ENCODE data around the gene APBA1. TPM values are rescaled to one million over a fixed set of nuclear protein-coding genes. Genes with fewer than 3 reads are reported as not detected.

The APBA1 gene
- total and polyA plus RNA-seq, 2 of the 4 experiments (the other 2 are of a cell fraction), result 3.8 to 5.1 TPM

GRCh38 chr9:69465473-69465872 lies 206.7 kb downstream of the APBA1 start:
- Histone ChIP-seq H3K36me3 (ENCODE audit: control insufficient read depth, insufficient read depth, low read length) (no peaks in the 10 kb centered on the region), H4K8ac (ENCODE audit: low read depth in 2 of 2, low read length in 2 of 2) (no peak overlapping the region), H3K4me2 (ENCODE audit: low read depth, low read length) (no peak overlapping the region), H3K18ac (ENCODE audit: low read depth, low read length) (no peak overlapping the region), H3K27ac (ENCODE audit: insufficient read depth, low read length) (no peak overlapping the region), H3K27me3 (ENCODE audit: control insufficient read depth, insufficient read depth, low read length) (no peaks in the 10 kb centered on the region), H3K4me1 (ENCODE audit: control insufficient read depth, insufficient read depth, low read length) (no peaks in the 10 kb centered on the region; the same call in 1 of the 2 replicates), H2AK9ac (replicated peaks; ENCODE audit: low read depth, low read length, poor library complexity) (no peak overlapping the region), H3K23ac (ENCODE audit: low read depth, low read length) (no peak overlapping the region), H3K14ac (replicated peaks; ENCODE audit: low read depth, low read length) (no peak overlapping the region), H2BK5ac (ENCODE audit: low read depth, low read length, poor library complexity, severe bottlenecking) (no peak overlapping the region), H2BK20ac (ENCODE audit: low read depth, low read length) (no peak overlapping the region), H3K4ac (ENCODE audit: low read depth, low read length) (no peak overlapping the region), H3K9me1 (ENCODE audit: insufficient read depth, low read length) (no peaks in the 10 kb centered on the region), H3K79me1 (ENCODE audit: low read depth in 1 of 2, low read length in 2 of 2) (no peaks in the 10 kb centered on the region), H2AK5ac (ENCODE audit: low read depth, low read length) (no peak overlapping the region), H2AFZ (replicated peaks; ENCODE audit: low read length, poor library complexity) (no peak overlapping the region), H4K91ac (ENCODE audit: insufficient read depth, low read depth, low read length) (no peak overlapping the region), H3K4me3 (ENCODE audit: insufficient read depth, low read depth, low read length) (no peak overlapping the region), H4K20me1 (ENCODE audit: insufficient read depth, low read length) (no peaks in the 10 kb centered on the region), H4K5ac (ENCODE audit: low read depth, low read length) (no peak overlapping the region), H3K9ac (ENCODE audit: low read depth, low read length) (no peak overlapping the region), H2BK15ac (ENCODE audit: low read depth, low read length) (no peak overlapping the region), H3K56ac (ENCODE audit: extremely low read depth, insufficient read depth, low read length) (no peak overlapping the region), H2BK120ac (ENCODE audit: low read depth, low read length) (no peak overlapping the region), H3K9me3 (ENCODE audit: control insufficient read depth, insufficient read depth, low read length) (no peaks in the 10 kb centered on the region)
- ChIA-PET CTCF (no interaction called here), POLR2A (ENCODE audit: unreplicated experiment) (no interaction called here)
- BruUV-seq (replicated peaks), result no TSS peak
- DNase-seq (no peak), ATAC-seq (ENCODE audit: low read depth) (no peak)
- WGBS, 2 experiments (ENCODE audit: extremely low coverage in 2 of 2, insufficient read length in 1 of 2), result 57% methylated on average over 1 of the region's 3 CpGs; no CpG with 5 or more reads in 1 of the 2 experiments
- dilution Hi-C loops (cut with HindIII; ENCODE audit: low sequenced_read_pairs, unreplicated experiment), result no loop called here
- TF ChIP-seq BHLHE40 (IDR thresholded peaks at IDR 0.05; ENCODE audit: low read depth, low read length) (no peak), RFX5 (IDR thresholded peaks at IDR 0.05; ENCODE audit: low read depth, low read length) (no peak), RCOR1 (IDR thresholded peaks at IDR 0.05; ENCODE audit: insufficient replicate concordance, low read length) (no peak), POLR2A (IDR thresholded peaks at IDR 0.05; ENCODE audit: low read depth, low read length) (no peak), CEBPB (IDR thresholded peaks at IDR 0.05; ENCODE audit: low read depth, low read length) (no peak), NFE2L2 (IDR thresholded peaks at IDR 0.05; ENCODE audit: low read depth, low read length) (no peak), FOS (IDR thresholded peaks at IDR 0.05; ENCODE audit: low read depth, low read length) (no peak), MAZ (IDR thresholded peaks at IDR 0.05; ENCODE audit: borderline replicate concordance, low read depth, low read length) (no peak), MAFK (IDR thresholded peaks at IDR 0.05; ENCODE audit: low read depth, low read length) (no peak), SMC3 (IDR thresholded peaks at IDR 0.05; ENCODE audit: low read depth, low read length) (no peak), CTCF (conservative IDR thresholded peaks at IDR 0.05; ENCODE audit: low read depth, low read length) (no peak), MXI1 (IDR thresholded peaks at IDR 0.05; ENCODE audit: borderline replicate concordance, low read depth, low read length) (no peak)
- intact Hi-C loops (cut with micrococcal nuclease), result loop anchor here (5.0 kb wide), 1 partner anchor 142 kb away; no protein-coding TSS in a partner anchor
- in situ Hi-C loops (cut with MboI; ENCODE audit: low sequenced_read_pairs), result no loop called here

All from IMR-90 (cell line).